HL-60/S4 (cell line): ENCODE data around the gene PTPRU.

ENCODE experiments used
- in situ Hi-C: fragments of 300-500 bp; cut with MboI; formaldehyde crosslinking; loops from 2 replicates; pipeline ENCODE4 v1.14.3; 2022; ENCODE audit warnings: low sequenced_read_pairs

The PTPRU gene

DNA sequence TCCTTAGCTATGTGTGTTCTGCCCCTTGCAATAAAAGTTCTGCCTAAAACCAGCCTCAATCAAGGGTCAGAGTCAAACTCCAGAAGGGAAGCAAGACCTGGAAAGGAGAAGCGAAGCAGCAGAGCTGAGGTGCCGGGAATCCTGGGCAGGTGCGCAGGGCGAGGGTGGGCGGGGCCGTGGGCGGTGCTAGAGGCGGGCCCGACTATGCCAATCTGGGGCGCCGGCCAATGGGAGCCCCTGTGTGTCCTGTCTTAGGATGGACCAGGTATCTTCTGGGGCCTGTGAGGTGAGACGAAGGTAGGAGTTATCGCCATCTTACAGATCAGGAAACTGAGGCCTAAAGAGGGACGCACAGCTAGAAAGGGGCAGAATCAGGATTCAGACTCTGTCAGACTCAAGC is 120.3 kb downstream of the PTPRU start:
- in situ Hi-C loops: no loop called here

DNA sequence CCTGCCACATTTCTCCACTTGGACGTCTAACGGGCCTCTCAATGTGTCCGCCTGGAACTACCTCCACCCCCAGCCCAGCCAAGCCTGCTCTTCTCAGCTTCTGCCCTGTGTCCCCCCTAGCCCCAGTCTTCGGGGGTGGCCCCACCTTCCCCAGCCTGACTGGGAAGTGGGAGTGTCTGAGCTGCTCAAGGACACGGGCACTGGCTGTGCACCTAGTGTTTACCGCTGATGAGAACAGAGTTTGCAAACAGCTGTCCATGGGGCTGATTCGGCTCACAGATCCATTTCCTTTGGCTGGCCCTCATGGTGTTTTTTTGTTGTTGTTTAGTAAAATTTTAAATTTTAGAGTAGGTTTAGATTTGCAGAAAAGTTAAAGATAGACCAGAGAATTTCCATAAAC is 121.1 kb downstream of the PTPRU start:
- in situ Hi-C loops: no loop called here

DNA sequence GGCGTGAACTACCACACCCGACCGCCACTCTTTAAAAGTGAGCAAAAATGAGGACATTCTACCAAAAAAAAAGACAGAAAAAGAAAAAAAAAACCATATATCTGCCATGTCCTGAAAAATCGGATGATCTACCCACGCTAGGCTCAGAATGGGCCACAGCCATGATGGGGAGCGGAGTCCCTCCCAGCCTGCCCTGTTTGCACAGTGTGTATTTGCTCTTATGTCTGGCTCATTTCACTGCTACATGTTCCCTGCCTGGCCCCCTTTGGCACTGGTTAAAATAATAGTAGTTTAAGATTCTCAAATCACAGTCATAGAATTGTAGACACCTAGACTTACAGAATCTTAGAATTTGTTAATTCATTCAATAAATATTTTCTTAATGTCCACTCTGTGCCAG is 121.9 kb downstream of the PTPRU start:
- in situ Hi-C loops: no loop called here

DNA sequence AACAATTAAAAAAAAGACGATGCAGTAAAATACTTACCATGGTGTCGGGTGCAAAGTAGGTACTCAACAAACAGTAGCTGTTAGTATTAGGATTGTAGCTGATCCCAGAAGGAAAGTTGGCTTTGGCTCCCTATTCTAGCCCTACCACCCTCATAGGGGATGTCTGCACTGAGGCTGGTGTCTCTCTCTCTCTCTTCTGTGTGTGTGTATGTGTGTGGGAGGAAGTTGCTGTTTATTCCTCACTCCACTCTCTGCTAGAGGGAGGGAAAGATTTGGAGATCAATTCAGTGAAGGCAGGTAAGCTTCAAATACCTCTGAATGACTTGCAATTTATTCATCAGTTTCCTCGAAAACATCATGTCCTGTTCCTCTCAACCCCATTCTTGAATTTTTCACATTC is 124.4 kb downstream of the PTPRU start:
- in situ Hi-C loops: no loop called here

DNA sequence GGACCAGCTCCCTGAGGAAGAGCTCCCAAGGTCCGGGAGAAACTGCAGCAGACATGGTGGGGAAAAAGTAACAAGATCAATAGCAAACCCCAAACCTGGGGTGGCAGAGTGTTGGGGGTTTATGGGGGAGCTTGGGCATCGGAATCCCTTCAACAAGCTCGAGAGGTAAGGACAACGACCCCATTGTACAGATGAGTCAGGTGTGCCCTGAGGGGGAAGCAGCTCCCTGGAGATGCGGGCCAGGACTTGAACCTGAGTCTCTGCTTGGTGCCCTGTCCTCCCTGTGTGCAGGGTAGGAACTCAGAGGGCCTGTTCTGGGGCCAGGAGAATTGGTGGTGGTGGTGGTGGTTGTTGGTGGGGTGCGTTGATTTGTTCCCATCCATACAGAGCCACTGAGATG is 125.4 kb downstream of the PTPRU start:
- in situ Hi-C loops: no loop called here

DNA sequence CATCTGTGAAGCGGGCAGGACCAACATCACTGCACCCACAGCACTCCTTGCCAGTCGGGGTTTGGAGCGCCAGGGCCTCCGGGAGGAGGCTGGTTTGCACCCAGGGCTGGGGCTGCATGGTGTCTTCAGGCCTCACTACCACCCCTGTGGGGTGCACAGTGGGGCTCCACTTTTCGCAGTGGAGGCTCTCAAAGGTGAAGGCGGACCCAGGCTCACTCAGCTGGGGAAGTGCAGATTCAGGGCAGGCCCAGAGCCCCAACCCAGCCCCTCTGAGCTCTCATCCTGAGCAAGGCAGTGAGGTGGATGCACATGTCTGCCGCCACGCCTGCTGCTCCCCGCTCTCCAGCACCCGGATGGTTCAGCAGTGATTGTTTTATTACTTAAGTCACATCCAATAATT is 125.8 kb downstream of the PTPRU start:
- in situ Hi-C loops: no loop called here

DNA sequence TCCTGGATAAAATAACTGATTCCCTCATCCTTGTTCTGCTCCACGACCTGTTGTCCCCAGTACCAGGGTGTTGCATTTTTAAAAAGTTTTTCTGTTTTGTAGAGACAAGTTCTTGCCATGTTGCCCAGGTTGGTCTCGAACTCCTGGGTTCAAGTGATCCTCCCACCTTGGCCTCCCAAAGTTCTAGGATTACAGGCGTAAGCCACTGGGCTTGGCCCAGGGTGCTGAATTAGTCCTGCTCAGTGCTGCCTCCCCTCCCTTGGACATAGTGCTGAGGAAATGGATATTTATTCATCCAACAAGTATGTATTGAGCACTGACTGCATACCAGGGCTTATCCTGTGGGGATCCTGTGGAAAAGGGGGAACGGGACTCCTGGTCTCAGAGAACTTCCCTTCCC is 126.4 kb downstream of the PTPRU start:
- in situ Hi-C loops: no loop called here

DNA sequence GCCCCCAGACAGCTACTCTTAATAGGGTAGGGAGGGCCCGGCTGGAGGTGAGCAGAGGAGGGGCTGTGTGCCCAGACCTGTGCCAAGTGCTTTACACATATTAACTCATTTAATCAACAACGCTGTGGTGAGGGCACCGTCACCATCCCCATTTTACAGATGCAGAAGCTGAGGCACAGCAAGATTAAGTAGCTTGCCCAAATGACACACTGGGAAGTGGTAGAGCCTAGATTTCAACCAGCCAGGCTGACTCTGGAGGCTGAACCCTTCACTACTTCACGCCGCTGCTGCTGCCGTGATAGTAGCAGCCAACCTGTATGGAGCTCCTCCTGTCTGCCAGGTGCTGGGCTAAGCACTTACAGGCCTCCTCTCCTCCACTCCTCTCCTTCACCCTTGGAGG is 127.2 kb downstream of the PTPRU start:
- in situ Hi-C loops: no loop called here

DNA sequence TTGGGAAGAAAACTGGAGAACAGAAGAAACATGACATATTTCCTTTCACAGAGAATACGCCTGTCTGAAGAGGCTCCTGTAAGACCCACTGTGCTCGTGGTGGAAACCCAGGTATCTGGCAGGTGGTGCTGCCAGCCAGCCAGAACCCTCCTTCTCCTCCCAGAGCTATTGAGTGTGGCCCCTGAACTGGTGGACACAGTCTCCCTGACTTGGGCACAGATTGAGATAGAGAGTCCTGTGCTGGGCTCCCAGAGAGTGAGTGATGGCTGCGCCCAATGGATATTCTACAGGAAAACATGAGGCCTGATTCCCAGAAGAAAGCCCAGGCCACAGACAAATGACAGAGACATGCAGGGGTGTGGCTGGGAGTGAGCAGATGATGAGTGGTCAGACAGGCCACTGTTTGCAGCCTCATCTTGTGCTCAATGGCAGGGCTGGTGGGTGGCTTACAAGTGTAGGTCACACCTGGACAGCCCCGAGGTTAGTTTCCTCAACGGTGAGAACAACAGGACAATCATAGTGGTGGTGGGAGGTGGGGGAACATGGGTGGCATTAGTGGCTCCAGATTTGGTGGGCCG is 127.9 kb downstream of the PTPRU start:
- in situ Hi-C loops: no loop called here

DNA sequence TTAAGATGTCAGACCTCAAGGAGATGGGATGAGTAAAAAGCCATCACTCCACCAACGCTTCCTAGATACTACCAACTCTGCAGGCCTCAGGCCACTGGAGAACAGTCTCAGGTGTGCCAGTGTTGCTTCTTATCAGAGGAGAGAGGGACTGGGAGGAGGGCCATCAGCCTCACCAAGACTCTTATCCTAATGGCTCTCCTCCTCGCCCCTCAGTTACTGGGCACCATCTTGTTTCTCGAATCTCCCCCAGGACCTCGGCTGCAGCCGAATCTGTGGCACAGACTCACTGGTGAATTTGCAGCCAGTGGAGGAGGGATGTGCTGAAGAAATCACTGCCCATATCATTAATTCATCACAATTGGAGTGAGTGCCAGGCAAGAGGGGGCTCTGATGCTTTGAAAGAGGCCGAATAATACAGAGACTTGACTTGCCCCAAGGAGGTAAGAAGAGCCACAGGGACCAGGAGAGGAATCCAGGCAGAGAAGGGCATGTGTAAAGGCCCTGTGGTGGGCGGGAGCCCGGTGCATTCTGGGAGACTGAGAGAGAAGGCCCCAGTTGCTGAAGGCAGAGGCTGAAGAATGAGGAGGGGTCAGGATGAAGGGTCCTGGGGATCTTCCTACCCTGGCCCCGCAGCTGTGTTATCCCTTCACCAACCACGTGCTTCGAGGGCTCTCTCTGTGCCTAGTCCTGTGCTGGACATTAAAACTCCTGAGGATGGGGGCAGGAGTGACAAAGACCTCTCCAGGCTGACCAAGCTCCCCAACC is 129.8 kb downstream of the PTPRU start:
- in situ Hi-C loops: no loop called here

DNA sequence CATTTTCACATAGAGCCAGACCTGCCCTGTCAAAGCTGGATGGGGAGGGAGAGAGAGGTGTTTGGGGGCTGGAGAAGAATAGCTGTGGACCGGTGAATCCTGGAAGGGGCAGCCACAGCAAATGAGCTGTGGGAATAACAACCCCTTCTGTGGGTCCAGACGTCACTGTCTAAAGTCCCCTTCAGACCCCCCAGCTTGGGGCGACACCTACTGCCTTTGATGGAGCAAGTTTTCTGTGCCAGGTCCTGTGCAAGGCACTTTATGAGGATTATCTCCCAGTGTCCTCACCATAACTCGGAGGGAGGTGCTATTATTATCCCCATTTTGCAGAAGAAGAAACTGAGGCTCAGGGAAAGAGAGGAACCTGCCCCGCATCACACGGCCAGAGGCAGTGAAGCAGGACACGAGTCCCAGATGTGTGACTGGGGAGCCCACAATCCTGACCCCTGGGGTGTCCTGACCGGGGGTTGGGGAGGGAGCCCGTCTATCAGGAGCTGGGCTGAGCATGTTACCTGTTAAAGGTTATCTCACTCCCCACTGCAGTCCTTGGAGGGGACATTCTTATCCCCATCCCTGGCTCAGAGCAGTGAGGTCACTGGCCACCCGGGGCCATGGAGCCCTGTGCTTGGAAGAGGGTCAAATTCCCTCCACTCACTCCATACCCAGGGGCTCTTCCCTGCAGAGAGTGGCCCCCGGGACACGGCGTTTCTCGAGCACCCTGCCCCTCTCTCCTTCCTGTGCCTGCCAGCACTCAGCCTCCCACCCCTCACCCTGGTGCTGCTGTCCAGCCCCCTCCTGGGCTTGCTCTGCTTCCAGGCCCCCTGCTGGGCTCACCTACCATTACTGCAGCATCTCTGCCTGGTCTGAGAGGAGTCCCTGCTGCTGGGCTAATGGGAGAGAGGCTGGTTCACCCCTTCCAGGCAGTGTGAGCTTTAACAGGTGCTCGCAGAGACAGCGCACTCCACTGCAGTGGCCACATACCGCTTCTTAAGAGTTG is 132.9 kb downstream of the PTPRU start:
- in situ Hi-C loops: no loop called here

DNA sequence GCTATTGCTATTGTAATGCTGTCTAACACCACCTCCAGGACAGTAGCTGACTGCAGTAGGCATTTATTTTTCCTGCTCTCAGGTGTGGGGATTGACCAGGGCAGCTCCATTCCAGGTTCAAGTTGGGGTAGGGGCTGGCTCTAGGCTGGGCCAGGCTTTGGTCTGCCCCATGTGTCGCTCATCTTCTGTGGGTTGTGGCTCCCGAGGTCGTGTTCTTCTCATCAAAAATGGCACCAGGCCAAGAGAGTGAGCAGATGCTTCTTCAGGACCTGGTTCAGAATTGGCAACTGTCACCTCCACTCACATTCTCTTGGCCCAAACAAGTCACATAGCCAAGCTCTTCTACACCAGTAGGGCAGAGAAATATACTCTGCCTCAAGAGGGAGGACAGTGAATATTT is 133.7 kb downstream of the PTPRU start:
- in situ Hi-C loops: no loop called here

DNA sequence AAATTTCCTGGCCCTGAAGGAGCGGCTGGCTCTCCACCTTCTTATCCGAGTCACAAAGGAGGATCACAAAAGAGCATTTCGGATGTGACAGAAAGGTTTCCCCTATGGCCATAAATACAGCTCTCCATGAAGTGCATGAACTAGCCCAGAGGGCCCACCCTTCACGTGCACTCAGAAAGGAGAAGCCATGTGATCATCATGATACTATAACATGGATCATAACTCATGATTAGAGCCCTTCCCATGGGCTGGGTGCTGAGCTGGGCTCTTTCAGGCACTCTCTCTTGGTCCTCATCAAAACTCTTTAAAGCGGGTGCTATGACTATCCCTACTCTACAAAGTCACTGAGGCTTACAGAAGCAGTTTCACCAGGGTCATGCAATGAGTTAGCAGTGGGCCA is 135.0 kb downstream of the PTPRU start:
- in situ Hi-C loops: no loop called here

DNA sequence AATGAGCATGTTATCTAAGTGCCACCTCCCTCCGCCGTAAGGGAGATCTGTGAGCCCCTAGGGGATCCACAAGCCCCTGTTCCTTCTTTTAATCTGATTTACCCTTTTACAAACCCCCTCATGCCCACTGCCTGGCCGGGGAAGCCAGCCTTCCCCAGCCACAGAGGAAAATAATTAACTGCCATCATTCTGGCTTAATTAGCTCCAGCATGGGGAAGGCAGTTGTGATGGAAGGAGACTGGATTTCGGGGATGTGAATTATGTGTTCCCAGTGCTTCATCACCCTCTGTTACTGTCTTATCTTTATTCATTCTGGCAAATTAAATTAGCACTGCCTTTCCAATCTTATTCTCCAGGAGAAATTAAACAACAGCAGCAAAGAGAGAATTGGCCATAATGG is 135.8 kb downstream of the PTPRU start:
- in situ Hi-C loops: no loop called here
